Stimulated activated CD4-positive, alpha-beta T cell treated with anti-CD3 and anti-CD28 coated beads, Interleukin-15, amount 100 ng/mL, for 1 hour (primary cell): ENCODE results near the gene SPIRE1.
"Not testable (repeated sequence)": the region's sequence is repeated elsewhere in the genome, so short reads cannot be mapped to it uniquely, and the experiment has no call there.

ENCODE experiments used
- DNase-seq, 2 donors: peaks; one replicate each; pipeline ENCODE4 v3.0.0-alpha.2; 2020; ENCODE audit warnings: low read depth in 1 of 2, low spot score in 1 of 2

The SPIRE1 gene

GRCh38 chr18:12556946-12557806 lies 100.7 kb downstream of the SPIRE1 start:
- no peak for DNase-seq

GRCh38 chr18:12554796-12555388 lies 103.0 kb downstream of the SPIRE1 start:
- DNase-seq: no peak

- DNase-seq: no peak
Measured at GRCh38 chr18:12552879-12553242, 105.0 kb downstream of the SPIRE1 start.

- not testable (repeated sequence) for DNase-seq
Measured at GRCh38 chr18:12551943-12552878, 105.7 kb downstream of the SPIRE1 start.

GRCh38 chr18:12551466-12551865 lies 106.4 kb downstream of the SPIRE1 start:
- DNase-seq: not testable (repeated sequence)

GRCh38 chr18:12543697-12544096 lies 114.2 kb downstream of the SPIRE1 start:
- no peak for DNase-seq

GRCh38 chr18:12540751-12541150 lies 117.2 kb downstream of the SPIRE1 start:
- no peak for DNase-seq

GRCh38 chr18:12539158-12539557 lies 118.7 kb downstream of the SPIRE1 start:
- not testable (repeated sequence) for DNase-seq

- no peak for DNase-seq
Measured at GRCh38 chr18:12534820-12535219, 123.1 kb downstream of the SPIRE1 start.

GRCh38 chr18:12532661-12533060 lies 125.2 kb downstream of the SPIRE1 start:
- no peak for DNase-seq

- no peak for DNase-seq
Measured at GRCh38 chr18:12531749-12532148, 126.2 kb downstream of the SPIRE1 start.

GRCh38 chr18:12520442-12520992 lies 137.4 kb downstream of the SPIRE1 start:
- no peak for DNase-seq

GRCh38 chr18:12518832-12519531 lies 138.9 kb downstream of the SPIRE1 start:
- DNase-seq: no peak

- DNase-seq: no peak
Measured at GRCh38 chr18:12518326-12518725, 139.6 kb downstream of the SPIRE1 start.

GRCh38 chr18:12517142-12517825 lies 140.6 kb downstream of the SPIRE1 start:
- no peak for DNase-seq

GRCh38 chr18:12516049-12516630 lies 141.8 kb downstream of the SPIRE1 start:
- no peak for DNase-seq

- DNase-seq: no peak
Measured at GRCh38 chr18:12515550-12515949, 142.4 kb downstream of the SPIRE1 start.

- no peak for DNase-seq
Measured at GRCh38 chr18:12507007-12507406, 150.9 kb downstream of the SPIRE1 start.

GRCh38 chr18:12500986-12501385 lies 156.9 kb downstream of the SPIRE1 start:
- DNase-seq: no peak

- no peak for DNase-seq
Measured at GRCh38 chr18:12497839-12498238, 160.1 kb downstream of the SPIRE1 start.
